Colonic mucosa (tissue), 4 donors: ENCODE data around the gene ACER3. TPM values are rescaled to one million over a fixed set of nuclear protein-coding genes. Genes with fewer than 3 reads are reported as not detected.
"Not testable (repeated sequence)": the region's sequence is repeated elsewhere in the genome, so short reads cannot be mapped to it uniquely, and the experiment has no call there.

Experiments used
- DNase-seq: peaks from one replicate; pipeline ENCODE4 v3.0.0-alpha.2; 2020
- H3K27ac ChIP-seq: fragments of 200-600 bp; one replicate; pipeline ENCODE4 v1.8.0; 2021
- H3K27me3 ChIP-seq: fragments of 200-600 bp; one replicate; pipeline ENCODE4 v1.8.0; 2021
- H3K36me3 ChIP-seq: fragments of 200-600 bp; one replicate; pipeline ENCODE4 v1.8.0; 2021
- H3K4me1 ChIP-seq: fragments of 200-600 bp; one replicate; pipeline ENCODE4 v1.8.0; 2021; ENCODE audit warnings: mild to moderate bottlenecking
- H3K4me3 ChIP-seq: fragments of 200-600 bp; one replicate; pipeline ENCODE4 v1.8.0; 2021
- H3K9ac ChIP-seq, 2 donors: one replicate each; pipeline ENCODE4 v1.7.0; 2013; ENCODE audit warnings: control low read depth in 2 of 2, low read depth in 2 of 2, low read length in 2 of 2
- H3K9me3 ChIP-seq: fragments of 200-600 bp; one replicate; pipeline ENCODE4 v1.8.0; 2021
- intact Hi-C: fragments of 100-400 bp; cut with DNase I; formaldehyde crosslinking; loops from one replicate; pipeline ENCODE4 v1.14.1; 2022
- total RNA-seq, 2 donors: library from RNA; stranded (reverse); fragmentation: NEBNext Ultra II Directional in 1 of 2; extraction: Animal tissue kit (Norgen Biotek cat#: 25700) in 1 of 2; gene quantifications; one replicate each; pipeline ENCODE4 v1.2.1, GENCODE V29; 2021
- TF ChIP-seq, protein P1 (sequence below): fragments of 200-600 bp; IDR thresholded peaks from one replicate; pipeline ENCODE4 v1.8.0; 2022; ENCODE audit warnings: antibody characterized with exemption, mild to moderate bottlenecking
- donor health status: healthy.
- donor health status: DM: no; HTN: no; CAD: no.
- donor health status: DM: no; HTN: no; CAD: no.

ACER3 gene
- total RNA-seq, 2 donors from 2014 or later, result 25.0 to 36.4 TPM

DNA sequence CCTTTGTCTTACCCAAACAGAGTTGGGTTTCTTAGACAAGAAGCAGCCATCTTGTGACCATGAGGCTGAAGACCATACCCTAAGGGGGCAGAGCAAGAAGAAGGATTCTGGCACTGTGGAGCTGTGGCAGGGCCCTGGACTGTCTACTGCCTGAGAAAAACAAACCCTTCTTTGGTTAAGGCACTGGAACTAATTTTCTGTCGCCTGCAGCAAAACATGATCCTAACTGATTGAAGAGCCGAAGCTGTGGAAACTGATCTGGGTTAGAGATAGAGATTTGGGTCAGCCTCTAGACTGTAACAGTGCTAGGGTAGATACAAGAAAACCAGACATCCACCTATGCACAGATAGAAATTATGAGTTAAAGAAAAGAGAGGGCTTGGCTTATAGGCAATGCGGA lies 11.3 kb upstream of the ACER3 start:
- H3K36me3 ChIP-seq, result no peaks in the 10 kb centered on the region
- H3K4me3 ChIP-seq, result no peak overlapping the region
- H3K27me3 ChIP-seq, result no peaks in the 10 kb centered on the region
- DNase-seq, result no peak
- TF ChIP-seq, protein P1, sequence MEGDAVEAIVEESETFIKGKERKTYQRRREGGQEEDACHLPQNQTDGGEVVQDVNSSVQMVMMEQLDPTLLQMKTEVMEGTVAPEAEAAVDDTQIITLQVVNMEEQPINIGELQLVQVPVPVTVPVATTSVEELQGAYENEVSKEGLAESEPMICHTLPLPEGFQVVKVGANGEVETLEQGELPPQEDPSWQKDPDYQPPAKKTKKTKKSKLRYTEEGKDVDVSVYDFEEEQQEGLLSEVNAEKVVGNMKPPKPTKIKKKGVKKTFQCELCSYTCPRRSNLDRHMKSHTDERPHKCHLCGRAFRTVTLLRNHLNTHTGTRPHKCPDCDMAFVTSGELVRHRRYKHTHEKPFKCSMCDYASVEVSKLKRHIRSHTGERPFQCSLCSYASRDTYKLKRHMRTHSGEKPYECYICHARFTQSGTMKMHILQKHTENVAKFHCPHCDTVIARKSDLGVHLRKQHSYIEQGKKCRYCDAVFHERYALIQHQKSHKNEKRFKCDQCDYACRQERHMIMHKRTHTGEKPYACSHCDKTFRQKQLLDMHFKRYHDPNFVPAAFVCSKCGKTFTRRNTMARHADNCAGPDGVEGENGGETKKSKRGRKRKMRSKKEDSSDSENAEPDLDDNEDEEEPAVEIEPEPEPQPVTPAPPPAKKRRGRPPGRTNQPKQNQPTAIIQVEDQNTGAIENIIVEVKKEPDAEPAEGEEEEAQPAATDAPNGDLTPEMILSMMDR, result no peak
- H3K9ac ChIP-seq, result no peak overlapping the region
- H3K4me1 ChIP-seq, result no peaks in the 10 kb centered on the region
- H3K27ac ChIP-seq, result no peak overlapping the region
- H3K9me3 ChIP-seq, result no peaks in the 10 kb centered on the region
- intact Hi-C loops, result no loop called here

DNA sequence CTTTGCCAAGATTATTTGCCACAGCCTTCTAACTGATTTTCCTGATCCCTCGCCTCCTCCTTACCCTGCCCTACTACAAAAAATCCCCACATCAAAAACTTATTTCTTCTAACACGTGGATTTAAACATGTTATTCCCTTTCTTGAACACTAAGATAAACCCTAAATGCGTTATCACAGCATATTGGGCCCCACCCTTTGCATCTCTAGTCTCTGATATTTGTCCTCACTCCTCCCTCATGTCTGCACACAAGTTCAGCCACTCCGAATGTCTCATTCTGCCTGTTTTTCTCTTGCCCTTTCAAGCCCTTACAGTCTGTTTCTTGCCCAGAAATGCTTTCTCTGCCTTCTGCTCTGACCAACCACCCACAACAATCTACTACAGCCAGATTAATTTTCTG lies 10.6 kb upstream of the ACER3 start:
- no peak overlapping the region for H3K9ac ChIP-seq

DNA sequence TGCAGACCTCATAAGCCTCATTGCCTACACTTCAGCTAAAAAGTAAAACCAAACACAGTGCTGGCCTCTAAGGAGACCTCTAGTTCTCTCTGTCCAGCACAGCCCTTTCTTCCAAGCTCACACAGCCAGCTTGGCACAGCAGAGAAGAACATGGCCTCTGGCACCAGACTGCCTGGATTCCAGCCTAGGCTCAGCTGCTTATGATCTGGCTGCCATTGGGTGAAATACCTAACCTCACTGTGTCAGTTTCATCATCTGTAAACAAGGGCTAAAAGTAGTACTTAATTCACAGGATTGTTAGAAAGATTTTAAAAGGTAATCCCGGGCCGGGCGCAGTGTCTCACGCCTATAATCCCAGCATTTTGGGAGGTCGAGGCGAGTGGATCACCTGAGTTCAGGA lies 9.9 kb upstream of the ACER3 start:
- intact Hi-C loops, result no loop called here
- DNase-seq, result no peak
- TF ChIP-seq, protein P1, result no peak
- H3K36me3 ChIP-seq, result no peaks in the 10 kb centered on the region
- H3K4me3 ChIP-seq, result no peak overlapping the region
- H3K27me3 ChIP-seq, result no peaks in the 10 kb centered on the region
- H3K4me1 ChIP-seq, result no peaks in the 10 kb centered on the region
- no peak overlapping the region for H3K9ac ChIP-seq
- H3K27ac ChIP-seq, result no peak overlapping the region
- H3K9me3 ChIP-seq, result no peaks in the 10 kb centered on the region

More for the DNA sequence above, 10.6 kb upstream of the ACER3 start:
- no peak for DNase-seq
- intact Hi-C loops, result no loop called here
- Histone ChIP-seq H3K36me3 (no peaks in the 10 kb centered on the region), H3K4me1 (no peaks in the 10 kb centered on the region), H3K27me3 (no peaks in the 10 kb centered on the region), H3K4me3 (no peak overlapping the region), H3K9me3 (no peaks in the 10 kb centered on the region), H3K27ac (no peak overlapping the region)
- TF ChIP-seq, protein P1, result no peak

DNA sequence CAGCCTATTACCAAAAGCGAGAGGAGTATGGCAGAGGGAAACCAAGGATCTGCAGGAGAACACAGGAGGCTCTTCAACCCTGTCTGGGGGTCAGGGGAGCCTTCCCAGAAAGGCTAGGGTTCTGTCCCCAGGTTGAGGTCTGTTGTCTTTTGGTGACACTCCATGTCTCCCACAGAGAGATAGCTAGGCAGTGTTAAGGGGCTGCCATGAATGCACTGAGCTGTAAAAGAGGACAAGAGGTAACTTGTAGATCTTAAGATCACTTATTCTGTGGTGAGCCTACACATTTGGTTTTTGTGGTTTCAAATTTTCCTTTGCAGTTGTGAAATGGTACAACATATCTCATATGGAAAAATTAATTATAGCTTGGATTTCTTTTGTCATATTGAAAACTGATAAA lies 6.0 kb upstream of the ACER3 start:
- TF ChIP-seq, protein P1, result no peak
- intact Hi-C loops, result no loop called here
- Histone ChIP-seq H3K4me3 (no peak overlapping the region), H3K27me3 (no peaks in the 10 kb centered on the region), H3K9me3 (no peaks in the 10 kb centered on the region), H3K27ac (no peak overlapping the region), H3K36me3 (no peaks in the 10 kb centered on the region), H3K4me1 (no peaks in the 10 kb centered on the region), H3K9ac (no peak overlapping the region)
- DNase-seq, result no peak

DNA sequence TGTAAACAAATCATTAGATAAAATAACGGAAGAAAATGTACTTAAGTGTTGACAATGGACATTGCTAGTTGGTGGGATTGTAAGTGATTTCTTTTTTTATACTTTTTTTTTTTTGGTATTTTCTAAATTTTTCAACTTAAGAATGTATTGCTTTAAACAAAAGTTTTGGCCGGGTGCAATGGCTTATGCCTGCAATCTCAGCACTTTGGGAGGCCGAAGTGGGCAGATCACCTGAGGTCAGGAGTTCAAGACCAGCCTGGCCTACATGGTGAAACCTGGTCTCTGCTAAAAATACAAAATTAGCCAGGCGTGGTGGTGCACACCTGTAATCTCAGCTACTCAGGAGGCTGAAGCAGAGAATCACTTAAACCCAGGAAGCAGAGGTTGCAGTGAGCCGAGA lies 5.0 kb upstream of the ACER3 start:
- H3K9me3 ChIP-seq, H3K9ac ChIP-seq, H3K4me1 ChIP-seq, H3K27ac ChIP-seq, H3K27me3 ChIP-seq, H3K36me3 ChIP-seq, H3K4me3 ChIP-seq, intact Hi-C loops, DNase-seq: not testable (repeated sequence)

DNA sequence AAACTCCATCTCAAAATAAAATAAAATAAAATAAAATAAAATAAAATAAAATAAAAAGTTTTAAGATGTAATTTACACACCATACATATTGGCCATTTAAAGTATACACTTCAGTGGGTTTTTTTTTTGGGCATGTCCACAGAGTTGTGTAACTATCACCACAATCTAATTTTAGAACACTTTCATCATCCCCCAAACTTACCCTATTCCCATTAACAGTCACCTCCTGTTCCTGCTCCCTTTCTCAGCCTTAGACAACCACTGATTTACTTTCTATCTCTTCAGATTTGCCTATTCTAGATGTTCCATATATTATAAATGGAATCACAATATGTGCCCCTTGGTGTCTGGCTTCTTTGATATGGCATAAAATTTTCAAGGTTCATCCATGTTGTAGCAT lies 4.6 kb upstream of the ACER3 start:
- Histone ChIP-seq H3K4me3 (no peak overlapping the region), H3K9ac (no peak overlapping the region), H3K4me1 (no peaks in the 10 kb centered on the region), H3K27ac (no peak overlapping the region), H3K36me3 (no peaks in the 10 kb centered on the region), H3K27me3 (no peaks in the 10 kb centered on the region), H3K9me3 (no peaks in the 10 kb centered on the region)
- no peak for DNase-seq
- TF ChIP-seq, protein P1, result no peak
- intact Hi-C loops, result no loop called here
